ENCODE results near the gene IL1A. TPM values are rescaled to one million over a fixed set of nuclear protein-coding genes. Genes with fewer than 3 reads are reported as not detected.

Gene IL1A
- total and polyA plus RNA-seq, 9 of the 15 experiments (the other 6 are each of a cell fraction or from before 2014, with no cell fraction given), result 0.03 to 0.27 (median 0.14) TPM; not detected in 2

- no peak for DNase-seq (ENCODE audit: extremely low read depth in 1 of 4, low spot score in 3 of 4)
- H3K27me3 ChIP-seq (ENCODE audit: control insufficient read depth in 2 of 2, insufficient read depth in 2 of 2, low read length in 2 of 2), result peaks cover 0 to 9% of the 10 kb centered on the region in 2 experiments; a peak in 1 of 5 replicates
- H3K4me1 ChIP-seq (replicated peaks in 1 of 2; ENCODE audit: control insufficient read depth in 2 of 2, insufficient read depth in 2 of 2, low read length in 2 of 2), result 0 out of 5 replicates have a peak, but pooled peaks cover 0 to 3% of the 10 kb centered on the region in 2 experiments
- FAIRE-seq, result no peak
- TF ChIP-seq ZFP91 (CRISPR knock-in tag; IDR thresholded peaks at IDR 0.05), result no peak
- no peak for TF ChIP-seq SNAPC5 (CRISPR knock-in tag; IDR thresholded peaks at IDR 0.05)
- TF ChIP-seq ZNF12 (CRISPR knock-in tag; IDR thresholded peaks at IDR 0.05), result no peak
- no peak for TF ChIP-seq CBX3 (IDR thresholded peaks at IDR 0.05; ENCODE audit: borderline replicate concordance in 1 of 2, low read length in 2 of 2)
- CTCF ChIA-PET (ENCODE audit: low intra/inter-chr PET ratio), result no interaction called here
- ATAC-seq, result peak; percentile 59
- no peak overlapping the region for H3K4me2 ChIP-seq (ENCODE audit: insufficient read depth, low read length)
- no TSS peak for BruUV-seq (replicated peaks)
- H4K20me1 ChIP-seq (replicated peaks; ENCODE audit: control insufficient read depth, insufficient read depth, low read length), result no peaks in the 10 kb centered on the region
- no peak overlapping the region for H3K27ac ChIP-seq (ENCODE audit: extremely low read depth, low read depth, low read length)
- intact Hi-C loops (cut with micrococcal nuclease), result no loop called here
- no peaks in the 10 kb centered on the region for H3K36me3 ChIP-seq (ENCODE audit: control insufficient read depth, insufficient read depth, low read length)
- no peaks in the 10 kb centered on the region for H3K79me2 ChIP-seq (ENCODE audit: control insufficient read depth, insufficient read depth, low read length)
- H3K9me1 ChIP-seq (ENCODE audit: control insufficient read depth, insufficient read depth, low read length), result no peaks in the 10 kb centered on the region
- WGBS (ENCODE audit: insufficient coverage, low coverage, missing lambda C conversion rate), result 1% methylated on average over 4 of the region's 4 CpGs
- H2AFZ ChIP-seq (ENCODE audit: low read depth, low read length), result no peak overlapping the region
- H3K4me3 ChIP-seq, result no peak overlapping the region
- no peak overlapping the region for H3K9ac ChIP-seq (ENCODE audit: insufficient read depth in 1 of 2, low read depth in 2 of 2, low read length in 2 of 2)
- POLR2A ChIA-PET, result interaction anchor here (1.0 to 1.1 kb wide), 2 partner anchors 37 to 59 kb away, joined by 3 read pairs; partner anchors contain the start of gene IL1A
- no peaks in the 10 kb centered on the region for H3K9me3 ChIP-seq (replicated peaks; ENCODE audit: control insufficient read depth, insufficient read depth, low read depth, low read length)
- in situ Hi-C loops (cut with MboI), result no loop called here
Observed at GRCh38 chr2:112821682-112822081, 37.4 kb upstream of the IL1A start.

Data from K562 (cell line).